Neural cell (in vitro differentiated cells): ENCODE measurements around the gene MON2.

ENCODE experiments used
- EZH2 ChIP-seq: fragments of 200-600, 300-800 bp; shearing (Covaris generic), sonication (generic); IDR thresholded peaks from 2 replicates; pipeline ENCODE4 v1.6.1; 2014; ENCODE audit warnings: antibody characterized with exemption, low read length, borderline replicate concordance, mild to moderate bottlenecking; ENCODE audit not compliant: insufficient read depth, poor library complexity, severe bottlenecking
- RAD21 ChIP-seq: fragments of 450-650 bp; conservative IDR thresholded peaks from 2 replicates; pipeline ENCODE4 v1.6.1; 2014; ENCODE audit warnings: antibody characterized with exemption, mild to moderate bottlenecking, moderate library complexity
- SMC3 ChIP-seq: fragments of 450-650 bp; conservative IDR thresholded peaks from 2 replicates; pipeline ENCODE4 v1.6.1; 2014; ENCODE audit warnings: antibody characterized with exemption, mild to moderate bottlenecking, moderate library complexity; ENCODE audit not compliant: poor library complexity
- TAF1 ChIP-seq: IDR thresholded peaks from 2 replicates; pipeline ENCODE4 v1.6.1; 2012; ENCODE audit warnings: low read depth
- TF ChIP-seq, protein P1 (sequence below): fragments of 450-650 bp; IDR thresholded peaks from 2 replicates; pipeline ENCODE4 v1.5.1; 2014; ENCODE audit warnings: antibody characterized with exemption, mild to moderate bottlenecking, moderate library complexity; ENCODE audit not compliant: poor library complexity, severe bottlenecking

DNA sequence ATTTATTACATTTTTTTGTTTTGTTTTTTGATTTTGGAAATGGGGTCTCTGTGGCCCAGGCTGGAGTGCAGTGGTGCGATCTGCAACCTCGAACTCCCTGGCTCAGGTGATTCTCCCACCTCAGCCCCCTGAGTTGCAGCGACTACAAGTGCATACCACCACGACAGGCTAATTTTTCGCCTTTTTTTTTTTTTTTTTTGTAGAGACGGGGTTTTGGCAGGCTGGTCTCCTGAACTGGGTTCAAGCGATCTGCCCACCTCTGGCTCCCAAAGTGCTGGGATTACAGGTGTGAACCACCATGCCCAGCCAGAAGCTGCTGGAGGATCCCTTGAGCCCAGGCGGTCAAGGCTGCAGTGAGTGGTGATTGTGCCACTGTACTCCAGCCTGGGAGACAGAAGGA, 2.3 kb downstream of the MON2 start:
- TF ChIP-seq, protein P1, sequence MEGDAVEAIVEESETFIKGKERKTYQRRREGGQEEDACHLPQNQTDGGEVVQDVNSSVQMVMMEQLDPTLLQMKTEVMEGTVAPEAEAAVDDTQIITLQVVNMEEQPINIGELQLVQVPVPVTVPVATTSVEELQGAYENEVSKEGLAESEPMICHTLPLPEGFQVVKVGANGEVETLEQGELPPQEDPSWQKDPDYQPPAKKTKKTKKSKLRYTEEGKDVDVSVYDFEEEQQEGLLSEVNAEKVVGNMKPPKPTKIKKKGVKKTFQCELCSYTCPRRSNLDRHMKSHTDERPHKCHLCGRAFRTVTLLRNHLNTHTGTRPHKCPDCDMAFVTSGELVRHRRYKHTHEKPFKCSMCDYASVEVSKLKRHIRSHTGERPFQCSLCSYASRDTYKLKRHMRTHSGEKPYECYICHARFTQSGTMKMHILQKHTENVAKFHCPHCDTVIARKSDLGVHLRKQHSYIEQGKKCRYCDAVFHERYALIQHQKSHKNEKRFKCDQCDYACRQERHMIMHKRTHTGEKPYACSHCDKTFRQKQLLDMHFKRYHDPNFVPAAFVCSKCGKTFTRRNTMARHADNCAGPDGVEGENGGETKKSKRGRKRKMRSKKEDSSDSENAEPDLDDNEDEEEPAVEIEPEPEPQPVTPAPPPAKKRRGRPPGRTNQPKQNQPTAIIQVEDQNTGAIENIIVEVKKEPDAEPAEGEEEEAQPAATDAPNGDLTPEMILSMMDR: no peak
- no peak for TF ChIP-seq EZH2
- TF ChIP-seq RAD21: no peak
- no peak for TF ChIP-seq SMC3
- TF ChIP-seq TAF1: no peak
